Hematopoietic multipotent progenitor cell treated with erythropoietin and hydrocortisone succinate and interleukin-3 and kit ligand, for 17 days (in vitro differentiated cells): ENCODE data around the gene LRRC36.
"Not testable (repeated sequence)": the region's sequence is repeated elsewhere in the genome, so short reads cannot be mapped to it uniquely, and the experiment has no call there.

Experiments used
- DNase-seq: peaks from one replicate; pipeline ENCODE4 v3.0.0-alpha.2; 2015; ENCODE audit warnings: low spot score

Gene LRRC36

GRCh38 chr16:67405336-67405735 is 78.7 kb downstream of the LRRC36 start:
- DNase-seq, result no peak

GRCh38 chr16:67406111-67406971 is 79.7 kb downstream of the LRRC36 start:
- DNase-seq, result no peak

GRCh38 chr16:67407176-67407787 is 80.7 kb downstream of the LRRC36 start:
- DNase-seq, result no peak

GRCh38 chr16:67407788-67408452 is 81.3 kb downstream of the LRRC36 start:
- DNase-seq, result no peak

- no peak for DNase-seq
These were observed 83.0 kb downstream of the LRRC36 start for GRCh38 chr16:67409631-67410030.

- no peak for DNase-seq
These were observed 84.7 kb downstream of the LRRC36 start for GRCh38 chr16:67411339-67411738.

- DNase-seq, result no peak
These were observed 85.7 kb downstream of the LRRC36 start for GRCh38 chr16:67412294-67412693.

GRCh38 chr16:67413978-67414911 is 87.6 kb downstream of the LRRC36 start:
- DNase-seq, result no peak

GRCh38 chr16:67415421-67415820 is 88.8 kb downstream of the LRRC36 start:
- not testable (repeated sequence) for DNase-seq

- DNase-seq, result no peak
These were observed 89.5 kb downstream of the LRRC36 start, which contains the start of gene ZDHHC1 for GRCh38 chr16:67415872-67416793. TSS of gene ZDHHC1 (minus strand) at chr16:67416477. CDS start at chr16:67407775, 8,702 bp downstream.

GRCh38 chr16:67417333-67418061 is 90.9 kb downstream of the LRRC36 start:
- no peak for DNase-seq

- no peak for DNase-seq
These were observed 92.9 kb downstream of the LRRC36 start for GRCh38 chr16:67419502-67419901.

- no peak for DNase-seq
These were observed 93.3 kb downstream of the LRRC36 start for GRCh38 chr16:67419931-67420330.

- no peak for DNase-seq
These were observed 94.4 kb downstream of the LRRC36 start for GRCh38 chr16:67421030-67421429.

GRCh38 chr16:67423015-67423414 is 96.4 kb downstream of the LRRC36 start:
- no peak for DNase-seq

- no peak for DNase-seq
These were observed 97.1 kb downstream of the LRRC36 start for GRCh38 chr16:67423611-67424260.

GRCh38 chr16:67424261-67424615 is 97.6 kb downstream of the LRRC36 start:
- no peak for DNase-seq

- DNase-seq, result no peak
These were observed 98.4 kb downstream of the LRRC36 start for GRCh38 chr16:67425061-67425460.

- no peak for DNase-seq
These were observed 99.0 kb downstream of the LRRC36 start for GRCh38 chr16:67425580-67425979.

GRCh38 chr16:67426022-67426421 is 99.4 kb downstream of the LRRC36 start:
- DNase-seq, result no peak
